AG20443 (cell line): ENCODE results near the gene RAP1GAP2.
"Not testable (repeated sequence)": the region's sequence is repeated elsewhere in the genome, so short reads cannot be mapped to it uniquely, and the experiment has no call there.

Source experiments
- DNase-seq: peaks from one replicate; pipeline ENCODE4 v3.0.0; 2012; ENCODE audit warnings: low spot score, mixed read lengths

RAP1GAP2 gene

GRCh38 chr17:2971851-2972250 is 175.6 kb downstream of the RAP1GAP2 start:
- no peak for DNase-seq

GRCh38 chr17:2972749-2973148 is 176.5 kb downstream of the RAP1GAP2 start:
- DNase-seq: no peak

DNA sequence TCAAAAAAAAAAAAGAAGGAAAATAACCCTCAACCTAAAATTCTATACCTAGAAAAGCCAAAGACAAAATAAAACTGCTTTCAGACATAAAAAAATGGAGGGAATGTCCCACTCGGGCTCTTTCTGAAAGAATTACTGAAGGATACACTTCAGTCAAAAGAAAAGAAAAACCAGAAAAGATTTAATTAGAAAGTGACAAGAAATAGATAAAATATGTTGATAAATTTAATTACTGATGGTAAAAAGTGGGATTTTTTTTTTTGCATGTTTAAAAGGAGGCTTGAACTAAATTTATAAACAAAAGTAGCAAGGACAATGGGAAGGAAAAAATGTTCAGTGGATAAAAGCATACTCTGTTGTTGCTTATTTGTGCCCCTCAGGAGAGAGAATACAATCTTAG is 178.1 kb downstream of the RAP1GAP2 start:
- no peak for DNase-seq

GRCh38 chr17:2975469-2975958 is 179.3 kb downstream of the RAP1GAP2 start:
- no peak for DNase-seq

DNA sequence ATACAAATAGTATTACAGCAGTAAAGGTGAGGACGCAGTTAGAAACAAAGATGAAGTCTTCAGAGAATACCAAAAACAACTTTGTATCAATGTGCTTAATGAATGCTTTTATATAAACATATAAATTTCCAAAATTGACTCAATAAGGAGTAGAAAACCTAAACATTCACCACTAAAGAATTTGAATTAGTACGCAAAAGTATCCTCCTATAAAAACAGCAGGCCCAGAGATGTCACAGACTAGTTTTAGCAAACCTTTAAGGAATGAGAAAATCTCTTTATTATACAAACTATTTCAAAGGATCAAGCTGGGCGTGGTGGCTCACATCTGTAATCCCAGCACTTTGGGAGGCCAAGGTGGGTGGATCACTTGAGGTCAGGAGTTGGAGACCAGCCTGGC is 180.9 kb downstream of the RAP1GAP2 start:
- no peak for DNase-seq

- no peak for DNase-seq
These were observed 181.9 kb downstream of the RAP1GAP2 start for GRCh38 chr17:2978116-2978515.

- no peak for DNase-seq
These were observed 182.8 kb downstream of the RAP1GAP2 start for GRCh38 chr17:2978991-2979390.

- DNase-seq: no peak
These were observed 184.1 kb downstream of the RAP1GAP2 start for GRCh38 chr17:2980211-2980903.

- no peak for DNase-seq
These were observed 184.6 kb downstream of the RAP1GAP2 start for GRCh38 chr17:2980904-2981246.

GRCh38 chr17:2981325-2981724 is 185.1 kb downstream of the RAP1GAP2 start:
- no peak for DNase-seq

DNA sequence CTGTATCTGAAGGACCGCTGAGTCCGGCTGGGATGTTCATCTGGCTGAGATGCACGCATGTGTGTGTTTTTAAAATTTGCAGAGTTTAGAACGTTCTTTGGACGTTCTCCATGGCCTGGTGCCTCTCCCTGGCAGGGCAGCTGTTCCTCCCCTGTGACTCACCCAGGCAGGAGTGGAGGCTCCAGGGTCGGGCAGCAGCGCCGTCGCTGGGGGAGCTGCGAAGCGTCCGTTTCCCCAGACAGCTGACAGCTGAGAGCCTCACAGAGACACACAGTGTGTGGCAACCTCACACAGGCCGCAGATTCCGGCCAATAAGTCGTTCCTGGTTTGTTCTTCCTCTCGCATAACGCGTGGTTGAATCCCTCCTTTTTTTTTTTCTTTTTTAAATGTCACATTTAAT is 186.6 kb downstream of the RAP1GAP2 start:
- peak; percentile 98 for DNase-seq

GRCh38 chr17:2983255-2983654 is 187.0 kb downstream of the RAP1GAP2 start:
- DNase-seq: no peak

DNA sequence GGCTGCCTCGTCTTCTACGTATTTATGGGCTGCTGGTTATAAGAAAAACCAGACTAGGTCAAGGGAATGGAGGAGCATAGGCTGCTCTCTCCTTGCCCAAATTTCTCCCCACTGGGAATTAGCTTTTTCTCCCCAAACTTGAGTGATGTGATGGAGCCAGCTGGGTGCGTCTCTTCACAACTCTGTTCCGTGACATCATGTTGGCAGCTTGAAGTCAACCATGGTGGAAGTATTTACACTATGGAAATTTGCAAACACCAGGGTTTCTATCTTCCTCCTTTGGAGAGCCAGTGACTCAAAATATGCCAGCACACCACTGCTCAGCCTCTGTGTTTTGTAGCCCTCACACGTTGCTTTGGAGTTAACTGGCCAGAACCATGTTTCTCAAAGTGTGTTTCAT is 189.1 kb downstream of the RAP1GAP2 start:
- no peak for DNase-seq

- no peak for DNase-seq
These were observed 190.7 kb downstream of the RAP1GAP2 start for GRCh38 chr17:2986925-2987324.

- DNase-seq: not testable (repeated sequence)
These were observed 193.2 kb downstream of the RAP1GAP2 start for GRCh38 chr17:2989396-2989795.

GRCh38 chr17:2989855-2990254 is 193.6 kb downstream of the RAP1GAP2 start:
- DNase-seq: no peak

GRCh38 chr17:2990396-2990795 is 194.2 kb downstream of the RAP1GAP2 start:
- DNase-seq: no peak

GRCh38 chr17:2991396-2992180 is 195.3 kb downstream of the RAP1GAP2 start:
- not testable (repeated sequence) for DNase-seq

DNA sequence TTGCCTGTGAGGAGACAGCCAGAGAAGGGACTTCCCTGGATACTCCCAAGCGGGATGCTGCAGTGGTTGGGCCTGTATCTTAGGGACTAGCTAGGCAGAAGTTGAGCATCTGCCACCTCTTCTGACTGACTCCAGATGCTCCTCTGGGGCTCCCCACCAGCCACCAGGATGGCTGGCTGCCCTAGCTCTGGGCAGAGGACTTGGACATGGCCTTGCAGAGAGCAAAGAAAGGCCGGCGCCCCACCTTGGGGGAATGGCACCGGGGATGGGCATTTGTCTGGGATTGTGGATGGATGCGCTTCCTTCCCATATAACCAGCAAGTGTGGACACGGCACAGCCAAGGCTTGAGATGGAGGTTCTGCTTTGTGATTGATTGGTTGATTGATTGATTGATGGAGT is 198.2 kb downstream of the RAP1GAP2 start:
- DNase-seq: no peak

DNA sequence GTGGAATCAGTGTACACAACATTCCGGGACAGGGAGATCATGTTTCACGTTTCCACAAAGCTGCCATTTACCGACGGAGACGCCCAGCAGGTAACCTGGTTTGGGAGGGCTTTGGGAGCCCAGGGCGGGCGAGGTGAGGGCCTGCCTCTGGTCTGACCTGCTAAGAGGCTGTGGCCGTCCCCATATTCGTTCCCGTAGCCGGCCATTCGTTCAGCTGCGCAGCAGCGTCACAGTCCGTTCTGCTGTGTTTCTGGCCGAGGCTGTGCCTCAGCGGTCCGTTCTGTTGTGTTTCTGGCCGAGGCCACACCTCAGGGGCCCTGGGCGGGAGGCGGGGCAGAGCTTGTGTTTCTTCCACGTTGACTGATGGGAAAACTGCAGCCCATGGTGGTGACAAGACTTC is 199.1 kb downstream of the RAP1GAP2 start:
- no peak for DNase-seq

DNA sequence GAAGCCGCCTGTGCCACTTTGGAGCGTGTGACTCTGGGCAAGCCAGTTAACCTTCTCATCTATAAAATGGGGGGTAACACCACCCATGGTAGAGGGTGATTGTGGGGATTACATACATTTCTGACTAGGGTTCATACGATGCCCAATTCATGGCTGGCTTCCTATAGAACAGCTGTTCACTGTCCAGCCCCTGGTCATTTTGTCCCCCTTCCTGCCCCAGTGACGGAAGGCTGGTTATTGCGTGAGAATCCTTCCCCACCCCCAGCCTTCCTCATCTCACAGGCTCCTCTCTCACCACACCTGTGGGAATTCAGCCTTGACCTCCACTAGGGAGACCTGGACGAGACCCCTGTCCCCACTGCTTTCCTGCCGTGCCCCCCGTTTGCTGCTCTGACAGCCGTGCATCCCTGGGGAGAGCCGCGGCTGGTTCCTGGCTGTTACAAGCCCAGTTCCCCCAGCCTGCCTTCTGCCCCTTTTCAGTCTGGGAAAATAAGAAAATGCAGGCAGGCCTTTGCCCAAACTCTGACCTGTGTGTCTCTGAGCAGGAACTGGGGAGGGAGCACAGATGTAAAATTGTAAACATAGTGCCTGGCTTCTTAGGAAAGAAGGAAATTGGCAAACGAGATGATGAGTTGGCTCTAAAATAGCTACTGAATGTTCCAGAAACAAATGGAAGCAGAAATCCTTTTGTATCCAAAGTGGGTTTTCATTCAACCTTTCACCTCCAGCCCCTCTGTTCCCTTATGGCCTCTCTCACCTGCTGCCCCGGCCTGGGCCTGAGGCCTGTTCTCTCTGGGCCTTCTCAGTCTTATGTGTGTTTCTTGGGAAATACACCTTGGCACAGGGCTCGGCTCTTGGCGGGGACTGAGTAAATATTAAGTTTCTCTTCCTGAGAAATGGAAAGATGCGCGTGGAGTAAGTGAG is 199.9 kb downstream of the RAP1GAP2 start:
- DNase-seq: no peak
